IMR-90 (cell line): ENCODE measurements around the gene CAPZA2. TPM values are rescaled to one million over a fixed set of nuclear protein-coding genes. Genes with fewer than 3 reads are reported as not detected.
"Not testable (repeated sequence)": the region's sequence is repeated elsewhere in the genome, so short reads cannot be mapped to it uniquely, and the experiment has no call there.

Experiments used
- ATAC-seq: fragments of 200-7000 bp; cut with Tn5 transposase; 2 replicates; pipeline ENCODE4 v1.9.1; 2020; ENCODE audit warnings: low read depth, mild to moderate bottlenecking, moderate library complexity
- BruUV-seq: library from RNA; stranded (reverse); fragments of 400-500 nt; replicated peaks from 2 replicates; lab custom pipeline; 2021; lab: Mats Ljungman, UMichigan
- CTCF ChIA-PET: fragments of 300-600 bp; formaldehyde crosslinking; extraction: SDS; loops from one replicate; lab custom pipeline; 2021; ENCODE audit warnings: antibody characterized with exemption; lab: Yijun Ruan, JAX
- POLR2A ChIA-PET: fragments of 300-600 bp; sonication (Branson Sonifier 250); formaldehyde crosslinking; loops from one replicate; lab custom pipeline; 2022; ENCODE audit warnings: antibody characterized with exemption; ENCODE audit not compliant: unreplicated experiment; lab: Charles Lee
- DNase-seq: peaks from one replicate; pipeline ENCODE4 v3.0.0; 2013
- H2AFZ ChIP-seq: replicated peaks from 2 replicates; pipeline ENCODE3; 2013; ENCODE audit warnings: low read length, mild to moderate bottlenecking; ENCODE audit not compliant: poor library complexity
- H2AK5ac ChIP-seq: 2 replicates; pipeline ENCODE4 v1.6.1; 2013; ENCODE audit warnings: low read depth, low read length, inconsistent platforms
- H2AK9ac ChIP-seq: replicated peaks from 2 replicates; pipeline ENCODE3; 2013; ENCODE audit warnings: mild to moderate bottlenecking, low read depth, low read length, moderate library complexity; ENCODE audit not compliant: poor library complexity
- H2BK120ac ChIP-seq: 2 replicates; pipeline ENCODE4 v1.6.1; 2013; ENCODE audit warnings: low read depth, low read length, inconsistent platforms
- H2BK15ac ChIP-seq: 3 replicates; pipeline ENCODE4 v1.6.1; 2013; ENCODE audit warnings: low read depth, low read length, inconsistent platforms
- H2BK20ac ChIP-seq: 2 replicates; pipeline ENCODE4 v1.6.1; 2013; ENCODE audit warnings: low read depth, mild to moderate bottlenecking, inconsistent platforms, low read length, moderate library complexity
- H2BK5ac ChIP-seq: 2 replicates; pipeline ENCODE4 v1.6.1; 2013; ENCODE audit warnings: mild to moderate bottlenecking, low read depth, low read length, inconsistent platforms; ENCODE audit not compliant: poor library complexity, severe bottlenecking
- H3K14ac ChIP-seq: replicated peaks from 2 replicates; pipeline ENCODE4 v1.6.1; 2013; ENCODE audit warnings: low read depth, low read length, inconsistent platforms
- H3K18ac ChIP-seq: 2 replicates; pipeline ENCODE4 v1.6.1; 2013; ENCODE audit warnings: low read depth, low read length, control low read depth
- H3K23ac ChIP-seq: 2 replicates; pipeline ENCODE4 v1.6.1; 2013; ENCODE audit warnings: low read depth, low read length, inconsistent platforms
- H3K27ac ChIP-seq: 2 replicates; pipeline ENCODE4 v1.5.1; 2013; ENCODE audit warnings: mild to moderate bottlenecking, control low read depth, low read length; ENCODE audit not compliant: insufficient read depth
- H3K27me3 ChIP-seq: 2 replicates; pipeline ENCODE4 v1.6.1; 2013; ENCODE audit warnings: low read length; ENCODE audit not compliant: control insufficient read depth, insufficient read depth
- H3K36me3 ChIP-seq: 2 replicates; pipeline ENCODE4 v1.6.1; 2013; ENCODE audit warnings: low read length, mixed read lengths; ENCODE audit not compliant: control insufficient read depth, insufficient read depth
- H3K4ac ChIP-seq: 2 replicates; pipeline ENCODE4 v1.6.1; 2013; ENCODE audit warnings: low read depth, low read length, inconsistent platforms
- H3K4me1 ChIP-seq: 2 replicates; pipeline ENCODE4 v1.6.1; 2013; ENCODE audit warnings: low read length, mixed read lengths; ENCODE audit not compliant: control insufficient read depth, insufficient read depth
- H3K4me2 ChIP-seq: 2 replicates; pipeline ENCODE4 v1.6.1; 2013; ENCODE audit warnings: low read depth, mild to moderate bottlenecking, control low read depth, low read length, moderate library complexity
- H3K4me3 ChIP-seq: 2 replicates; pipeline ENCODE4 v1.5.1; 2013; ENCODE audit warnings: low read depth, mild to moderate bottlenecking, control low read depth, low read length, moderate library complexity; ENCODE audit not compliant: insufficient read depth
- H3K56ac ChIP-seq: 2 replicates; pipeline ENCODE4 v1.6.1; 2013; ENCODE audit warnings: low read length, inconsistent platforms; ENCODE audit not compliant: insufficient read depth; ENCODE audit errors: extremely low read depth
- H3K79me1 ChIP-seq, 2 experiments: 2 replicates each; pipeline ENCODE4 v1.6.1; 2013; ENCODE audit warnings: low read length in 2 of 2, inconsistent platforms in 1 of 2, low read depth in 1 of 2
- H3K9ac ChIP-seq: 2 replicates; pipeline ENCODE4 v1.6.1; 2013; ENCODE audit warnings: low read depth, low read length, control low read depth
- H3K9me1 ChIP-seq: 2 replicates; pipeline ENCODE4 v1.6.1; 2013; ENCODE audit warnings: low read length, inconsistent platforms; ENCODE audit not compliant: insufficient read depth
- H3K9me3 ChIP-seq: 2 replicates; pipeline ENCODE4 v1.6.1; 2013; ENCODE audit warnings: low read length; ENCODE audit not compliant: control insufficient read depth, insufficient read depth
- H4K20me1 ChIP-seq: 2 replicates; pipeline ENCODE4 v1.6.1; 2013; ENCODE audit warnings: low read length, inconsistent platforms; ENCODE audit not compliant: insufficient read depth
- H4K5ac ChIP-seq: 2 replicates; pipeline ENCODE4 v1.6.1; 2013; ENCODE audit warnings: mild to moderate bottlenecking, low read depth, low read length, control low read depth
- H4K8ac ChIP-seq, 2 experiments: 2 replicates each; pipeline ENCODE4 v1.6.1; 2013; ENCODE audit warnings: low read depth in 2 of 2, low read length in 2 of 2, control low read depth in 1 of 2, inconsistent platforms in 1 of 2
- H4K91ac ChIP-seq: 2 replicates; pipeline ENCODE4 v1.6.1; 2013; ENCODE audit warnings: low read depth, low read length, inconsistent platforms; ENCODE audit not compliant: insufficient read depth
- WGBS, 2 experiments: methylation state at CpG; one replicate each; pipeline versions ENCODE4 v1.1.5 to v1.1.7; 2013; ENCODE audit warnings: missing lambda C conversion rate in 2 of 2; ENCODE audit not compliant: insufficient read length in 1 of 2; ENCODE audit errors: extremely low coverage in 2 of 2; 5-methylcytosine and 5-hydroxymethylcytosine counted together
- dilution Hi-C: fragments of 300-500 bp; cut with HindIII; formaldehyde crosslinking; loops from one replicate; pipeline ENCODE4 v1.14.3; 2018; ENCODE audit warnings: low sequenced_read_pairs; ENCODE audit not compliant: unreplicated experiment
- in situ Hi-C: fragments of 300-500 bp; cut with MboI; formaldehyde crosslinking; loops from 3 replicates; pipeline ENCODE4 v1.14.3; 2019; ENCODE audit warnings: low sequenced_read_pairs, inconsistent platforms, mixed read lengths
- intact Hi-C: fragments of 100-400 bp; cut with micrococcal nuclease; formaldehyde crosslinking; loops from 2 replicates; pipeline ENCODE4 v1.10.0; 2022
- polyA plus RNA-seq, 3 experiments: library from polyadenylated mRNA; depleted of rRNA; stranded (reverse); fragments of >200 nt; gene quantifications; 2 replicates each; pipeline ENCODE4 v1.2.3, GENCODE V29; 2012; ENCODE audit warnings: low replicate concordance in 1 of 3
- total RNA-seq: library from RNA; depleted of rRNA; stranded (reverse); fragments of >200 nt; gene quantifications from 2 replicates; pipeline ENCODE4 v1.2.3, GENCODE V29; 2012

Gene CAPZA2
- total and polyA plus RNA-seq, 2 of the 4 experiments (the other 2 are of a cell fraction), result 66.6 to 133 TPM

DNA sequence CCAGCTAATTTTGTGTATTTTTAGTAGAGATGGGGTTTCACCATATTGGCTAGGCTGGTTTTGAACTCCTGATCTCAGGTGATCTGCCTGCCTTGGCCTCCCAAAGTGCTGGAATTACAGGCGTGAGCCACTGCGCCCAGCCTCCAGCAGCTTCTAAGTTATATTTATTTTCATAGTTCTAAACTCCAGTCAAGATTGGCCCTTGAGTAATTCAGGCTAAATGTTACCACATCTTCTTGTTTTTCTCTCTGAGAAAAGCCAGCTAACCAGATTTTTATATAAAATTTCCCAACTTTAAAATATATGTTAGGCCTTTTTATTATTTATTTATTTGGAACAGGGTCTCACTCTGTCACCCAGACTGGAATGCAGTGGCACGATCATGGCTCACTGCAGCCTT lies 49.0 kb upstream of the CAPZA2 start:
- not testable (repeated sequence) for H3K9ac ChIP-seq

More for the DNA sequence above, 49.0 kb upstream of the CAPZA2 start:
- BruUV-seq, H3K9me3 ChIP-seq, H3K4me3 ChIP-seq, H3K4ac ChIP-seq, H4K8ac ChIP-seq, H2BK120ac ChIP-seq, H3K23ac ChIP-seq, H3K9me1 ChIP-seq, H3K27me3 ChIP-seq, H3K27ac ChIP-seq, dilution Hi-C loops, H2BK20ac ChIP-seq, H3K18ac ChIP-seq, H4K91ac ChIP-seq, H2AK9ac ChIP-seq, H4K20me1 ChIP-seq, H2BK5ac ChIP-seq, H2AFZ ChIP-seq, H3K4me2 ChIP-seq, H3K56ac ChIP-seq, H2BK15ac ChIP-seq, H3K4me1 ChIP-seq, H3K36me3 ChIP-seq, H3K79me1 ChIP-seq, H3K14ac ChIP-seq, CTCF ChIA-PET, H4K5ac ChIP-seq, intact Hi-C loops: not testable (repeated sequence)
- WGBS, 2 experiments, result no CpG with 5 or more reads among the region's 3 CpGs
- ATAC-seq, result peak; percentile 27; the same call in 1 of the 2 replicates
- in situ Hi-C loops, result loop anchor here (5.0 to 10.0 kb wide), 3 partner anchors 221 to 639 kb away; no protein-coding TSS in a partner anchor
- POLR2A ChIA-PET, result interaction anchor here (0.5 kb wide), 1 partner anchor 150 kb away, joined by 3 read pairs; no protein-coding TSS in a partner anchor
- H2AK5ac ChIP-seq, result peak overlapping the region; percentile 64; the same call in 1 of the 2 replicates
- peak; percentile 28 for DNase-seq
